ENCODE data around the gene NIM1K.

GRCh38 chr5:43179836-43180235 is 12.2 kb upstream of the NIM1K start:
- TF ChIP-seq CTCF (IDR thresholded peaks at IDR 0.05 in 4 of 5, conservative IDR thresholded peaks at IDR 0.05 in 1 of 5): no peak
- TF ChIP-seq POLR2A (IDR thresholded peaks at IDR 0.05): no peak

Measured in gastrocnemius medialis (tissue), 4 donors.